Femur (tissue), 1 donor: ENCODE measurements around the gene GREB1L.
A peak's percentile ranks its signal among the peaks of the same experiment; 100 is the strongest.

Source experiments
- DNase-seq: peaks from one replicate; pipeline ENCODE4 v3.0.0-alpha.2; 2017

Gene GREB1L

DNA sequence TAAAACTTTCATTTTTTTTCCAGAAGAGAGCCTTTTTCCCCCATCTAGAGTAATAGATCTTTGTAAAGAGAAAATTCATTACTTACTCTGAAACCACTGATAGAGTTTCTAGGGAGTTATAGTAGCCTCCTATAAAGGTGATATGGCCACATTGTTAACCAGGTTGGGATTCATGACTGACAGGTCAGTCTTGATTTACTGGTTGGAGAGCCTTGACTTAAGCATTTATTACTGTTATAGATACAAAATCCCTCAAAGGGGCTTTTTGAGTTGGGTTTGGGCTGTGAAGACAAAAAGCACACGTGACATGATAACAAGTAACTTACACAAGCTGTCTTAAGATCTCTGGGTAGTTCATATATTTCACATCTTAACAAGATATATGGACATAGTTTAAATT, 141.0 kb downstream of the GREB1L start:
- no peak for DNase-seq

DNA sequence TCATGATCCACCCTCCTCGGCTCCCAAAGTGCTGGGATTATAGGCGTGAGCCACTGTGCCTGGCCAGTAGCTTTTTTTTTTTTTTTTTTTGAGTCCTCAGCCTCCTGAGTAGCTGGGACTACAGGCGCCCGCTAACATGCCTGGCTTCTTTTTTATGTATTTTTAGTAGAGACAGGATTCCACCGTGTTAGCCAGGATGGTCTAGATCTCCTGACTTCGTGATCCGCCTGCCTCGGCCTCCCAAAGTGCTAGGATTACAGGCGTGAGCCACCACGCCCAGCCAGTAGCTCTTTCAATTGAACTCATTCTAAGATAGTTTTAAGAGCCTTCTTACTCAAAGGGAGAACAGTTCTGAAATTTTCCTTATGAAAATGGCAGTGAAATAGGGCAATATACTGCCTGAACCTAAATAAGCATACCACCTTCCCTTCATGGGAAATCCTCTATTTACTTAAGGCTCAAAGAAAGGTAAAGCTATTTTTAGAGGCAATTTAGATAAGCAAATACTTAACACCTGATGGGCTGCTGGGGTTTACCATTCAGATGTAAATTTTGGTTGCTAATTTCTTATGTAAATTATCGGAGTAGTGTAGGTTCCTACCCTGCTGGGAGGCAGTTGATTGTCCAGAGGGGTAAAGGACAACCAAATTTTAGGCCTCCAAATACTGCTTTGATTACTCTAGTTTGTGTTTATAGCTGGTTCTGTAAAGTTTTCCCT, 144.7 kb downstream of the GREB1L start:
- no peak for DNase-seq

DNA sequence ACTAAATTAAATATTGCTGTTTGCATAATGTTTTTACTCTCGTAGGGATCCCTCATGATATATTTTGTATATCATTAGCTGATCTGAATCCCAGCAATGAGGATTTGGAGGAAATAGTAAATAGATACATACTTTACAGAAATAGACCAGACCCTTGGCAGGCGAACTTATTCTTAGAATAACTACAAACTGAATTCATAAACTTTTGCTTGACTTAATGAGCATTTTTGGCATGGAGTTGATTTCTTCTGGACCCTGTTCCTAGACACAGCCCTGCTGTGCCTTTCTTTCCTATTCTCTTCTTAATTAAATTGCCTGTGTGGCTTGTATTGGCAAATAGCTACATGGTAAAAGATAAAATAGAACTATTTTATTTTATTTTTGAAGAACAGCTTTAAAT, 145.9 kb downstream of the GREB1L start:
- DNase-seq = no peak

DNA sequence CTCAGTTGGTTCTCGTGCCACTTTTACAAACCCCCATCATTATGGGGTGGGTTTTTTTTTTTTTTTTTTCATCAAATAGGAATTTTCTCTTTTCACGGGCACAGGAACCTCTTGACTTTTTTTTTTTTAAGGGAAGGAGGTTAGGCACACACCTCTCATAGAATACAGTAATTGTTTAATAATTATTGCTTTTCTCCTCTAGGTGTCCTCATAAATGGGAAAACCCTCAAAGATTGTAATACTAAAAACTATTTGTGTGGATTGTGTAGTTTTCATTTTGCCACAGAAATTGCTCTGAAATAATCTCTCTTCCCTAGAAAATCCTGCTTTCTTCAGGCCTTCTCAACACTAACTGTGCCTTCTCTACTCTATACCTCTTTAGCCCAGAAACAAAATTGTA, 147.3 kb downstream of the GREB1L start:
- DNase-seq = no peak

DNA sequence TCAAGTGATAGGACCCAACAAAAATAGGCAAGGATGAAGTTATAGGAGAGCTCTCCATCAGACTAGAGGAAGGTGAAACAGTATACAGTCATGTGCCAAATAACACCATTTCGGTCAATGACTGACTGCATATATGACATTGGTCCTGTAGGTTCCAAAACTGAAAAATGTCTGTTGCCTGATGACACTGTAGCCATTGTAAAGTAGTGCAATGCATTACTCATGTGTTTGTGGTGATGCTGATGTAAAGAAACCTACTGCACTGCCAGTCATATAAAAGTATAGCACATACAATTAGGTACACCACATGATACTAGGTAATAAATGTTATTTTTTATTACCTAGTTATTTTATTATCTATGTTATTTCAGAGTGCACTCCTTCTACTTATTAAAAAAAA, 147.9 kb downstream of the GREB1L start:
- no peak for DNase-seq

DNA sequence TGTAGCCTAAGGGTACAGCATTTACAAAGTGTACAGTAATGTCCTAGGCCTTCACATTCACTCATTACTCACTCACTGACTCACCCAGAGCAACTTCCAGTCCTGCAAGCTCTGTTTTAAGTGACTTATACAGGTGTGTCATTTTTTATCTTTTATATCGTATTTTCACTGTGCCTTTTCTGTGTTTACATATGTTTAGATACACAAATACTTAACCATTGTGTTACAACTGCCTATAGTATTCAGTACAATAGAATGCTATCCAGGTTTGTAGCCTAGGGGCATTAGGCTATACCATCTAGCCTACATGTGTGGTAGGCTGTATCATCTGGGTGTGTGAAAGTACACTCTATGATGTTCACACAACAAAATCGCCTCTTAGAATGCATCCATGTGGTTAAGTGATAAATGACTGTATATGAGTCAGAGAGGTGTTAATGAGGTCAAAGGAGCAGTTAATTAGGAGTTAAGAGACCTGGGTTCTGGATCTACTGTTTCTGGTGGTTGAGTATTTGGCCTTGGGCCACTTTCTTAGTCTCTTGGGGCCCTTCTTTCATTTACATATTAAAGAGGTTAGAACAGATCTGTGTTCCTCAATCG, 149.1 kb downstream of the GREB1L start:
- no peak for DNase-seq

DNA sequence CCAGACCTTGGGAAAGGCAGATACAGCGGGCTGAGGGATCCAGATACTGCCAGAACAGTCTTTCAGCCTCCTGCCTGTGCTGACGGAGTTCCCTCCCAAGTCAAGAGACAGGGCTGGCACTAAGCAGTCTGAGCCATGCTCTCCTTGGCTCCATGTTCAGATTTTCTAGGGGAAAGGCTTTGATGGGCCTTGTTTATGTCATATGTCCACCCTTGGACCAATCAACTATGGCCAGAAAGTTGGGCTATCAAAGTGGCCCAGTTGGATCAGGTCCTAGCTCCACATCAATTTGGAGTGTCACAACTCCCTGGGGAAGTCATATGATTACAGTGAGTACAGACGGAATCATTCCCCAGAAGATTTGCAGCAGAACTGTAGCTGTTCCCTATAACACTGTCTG, 152.0 kb downstream of the GREB1L start:
- no peak for DNase-seq

DNA sequence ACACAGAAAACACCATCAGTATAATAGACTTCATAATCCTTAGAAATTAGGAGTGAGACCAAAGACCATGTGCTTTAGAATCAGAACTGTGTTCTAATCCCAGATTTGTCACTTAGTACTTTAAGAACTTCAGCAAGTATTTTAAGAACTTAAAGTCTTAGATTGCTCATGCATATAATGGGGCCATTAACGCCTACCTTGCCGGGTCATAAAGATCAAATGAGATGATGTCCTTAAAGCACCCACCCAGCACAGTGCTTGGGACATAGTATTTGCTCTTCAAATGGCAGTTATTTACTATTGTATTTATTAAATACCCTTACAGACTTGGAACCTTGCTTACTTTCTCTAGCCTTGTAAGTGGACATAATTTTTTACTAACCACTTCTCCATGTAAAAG, 156.1 kb downstream of the GREB1L start:
- no peak for DNase-seq

DNA sequence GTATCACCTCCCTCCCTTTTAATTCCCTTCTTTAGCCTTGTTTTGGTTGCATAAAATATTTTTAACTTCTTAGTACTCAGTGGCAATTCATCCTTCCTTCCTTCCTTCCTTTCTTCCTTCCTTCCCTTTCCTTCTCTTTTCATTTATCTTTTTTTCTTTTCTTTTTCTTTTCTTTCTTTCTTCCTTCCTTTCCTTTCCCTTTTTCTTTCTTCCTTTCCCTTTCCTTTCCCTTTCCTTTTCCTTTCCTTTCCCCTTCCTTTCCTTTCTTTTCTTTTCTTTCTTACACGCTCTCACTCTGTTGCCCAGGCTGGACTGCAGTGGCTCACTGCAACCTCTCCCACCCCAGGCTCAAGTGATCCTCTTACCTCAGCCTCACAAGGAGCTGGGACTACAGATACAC, 160.2 kb downstream of the GREB1L start:
- no peak for DNase-seq

DNA sequence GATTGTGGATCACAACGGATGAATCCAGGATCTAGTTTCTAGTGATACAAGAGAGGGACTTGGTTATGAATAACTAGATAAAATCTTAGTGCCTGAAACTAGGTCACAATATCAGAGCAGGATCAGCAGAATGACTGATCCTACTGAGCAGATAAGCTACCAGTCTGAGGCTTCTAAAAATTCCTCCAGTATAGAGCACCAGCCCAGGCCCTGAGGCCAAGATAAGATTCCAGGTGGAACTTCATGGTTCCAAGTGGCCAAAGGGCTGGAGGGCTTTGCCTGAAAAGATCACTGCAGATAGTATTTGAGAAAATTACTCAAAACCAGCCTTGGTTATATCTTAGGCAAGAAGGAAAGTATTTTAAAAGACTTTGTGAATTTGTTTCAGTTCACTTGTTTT, 162.4 kb downstream of the GREB1L start:
- DNase-seq = no peak

DNA sequence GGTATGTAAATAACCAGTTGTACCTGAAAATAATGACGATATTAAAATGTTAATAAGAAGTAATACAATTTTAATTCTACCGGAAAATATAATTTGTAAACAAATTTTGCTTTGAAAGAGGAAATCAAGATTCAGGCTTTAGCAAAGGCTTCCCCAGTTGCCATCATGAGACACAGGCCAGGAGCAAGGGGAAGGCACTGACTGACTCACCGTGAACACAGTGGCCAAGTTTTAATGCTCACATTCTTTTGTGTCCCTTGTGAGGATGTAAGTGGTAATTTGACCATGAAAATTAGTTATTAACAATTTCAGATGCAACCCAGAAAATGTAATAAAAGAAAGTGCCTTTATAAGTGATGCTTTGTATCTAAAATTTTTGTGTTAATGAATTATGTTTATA, 164.1 kb downstream of the GREB1L start:
- DNase-seq = no peak

DNA sequence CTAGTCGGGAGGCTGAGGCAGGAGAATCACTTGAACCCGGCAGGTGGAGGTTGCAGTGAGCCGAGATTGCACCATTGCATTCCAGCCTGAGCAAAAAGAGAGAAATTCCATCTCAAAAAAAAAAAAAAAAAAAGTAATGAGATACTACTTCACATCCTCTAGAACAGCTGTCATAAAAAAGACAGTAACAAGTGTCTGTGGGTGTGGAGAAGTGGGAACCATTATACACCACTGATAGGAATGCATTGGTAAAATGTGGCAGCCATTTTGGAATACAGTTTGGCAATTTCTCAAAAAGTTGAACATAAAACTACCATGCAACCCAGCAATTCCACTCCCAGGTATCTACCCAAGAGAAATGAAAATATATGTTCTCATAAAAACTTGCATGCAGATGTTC, 166.6 kb downstream of the GREB1L start:
- DNase-seq = no peak

DNA sequence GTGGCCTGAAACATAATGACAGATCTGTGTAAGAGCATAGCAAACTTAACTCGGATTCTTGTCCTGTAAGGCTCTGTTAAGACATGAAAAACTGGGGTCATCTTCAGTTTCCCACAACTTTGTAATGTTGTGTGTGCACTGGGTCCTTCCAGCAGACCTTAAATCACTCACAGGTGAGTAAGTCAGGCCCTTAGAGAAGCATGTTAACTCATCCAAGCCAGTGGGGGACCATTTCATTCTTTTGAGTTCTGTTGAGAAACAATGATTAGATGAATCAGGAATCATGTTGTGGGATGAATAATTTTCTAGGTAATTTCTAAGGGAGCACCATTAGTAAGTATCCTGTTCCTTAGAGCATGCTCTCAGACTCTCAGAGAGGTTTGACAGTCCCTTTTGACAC, 191.4 kb downstream of the GREB1L start:
- DNase-seq = no peak

DNA sequence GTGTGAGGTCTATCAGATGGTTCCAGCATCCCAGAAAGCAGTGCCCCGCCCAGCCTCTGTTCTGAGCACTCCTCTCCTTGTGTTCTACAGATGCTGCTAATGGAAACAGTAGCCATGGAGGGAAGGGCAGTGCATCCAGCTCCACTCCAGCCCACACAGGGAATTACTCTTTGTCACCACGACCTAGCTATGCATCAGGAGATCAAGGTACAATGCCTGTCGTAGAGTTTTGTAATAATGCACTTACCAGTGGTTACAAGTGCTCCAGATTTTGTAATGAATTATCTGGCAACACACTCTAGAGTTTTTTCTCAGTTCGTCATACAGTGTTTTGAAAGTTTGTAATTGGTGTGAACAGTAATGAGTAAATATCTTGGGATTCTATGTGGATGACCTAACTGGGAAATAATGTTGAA, 197.4 kb downstream of the GREB1L start:
- no peak for DNase-seq

DNA sequence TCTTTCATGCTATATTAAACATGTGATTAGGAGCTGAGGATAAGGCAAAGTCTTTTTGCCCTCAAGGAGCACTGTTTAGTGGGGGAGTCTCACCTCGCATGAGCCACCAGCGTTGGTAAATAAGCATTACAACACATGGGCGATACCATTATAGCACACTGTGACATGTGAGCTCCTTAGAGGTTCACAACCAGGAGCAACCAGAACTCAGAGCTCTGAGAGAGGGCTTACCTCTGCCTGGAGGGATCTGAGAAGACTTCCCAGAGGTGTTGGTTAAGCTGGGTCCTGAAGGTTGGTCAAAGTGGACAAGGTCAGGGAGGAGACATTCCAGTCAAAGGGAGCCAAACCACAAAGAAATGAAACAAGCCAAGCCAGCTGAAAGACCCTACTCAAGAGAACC, 199.6 kb downstream of the GREB1L start:
- no peak for DNase-seq

DNA sequence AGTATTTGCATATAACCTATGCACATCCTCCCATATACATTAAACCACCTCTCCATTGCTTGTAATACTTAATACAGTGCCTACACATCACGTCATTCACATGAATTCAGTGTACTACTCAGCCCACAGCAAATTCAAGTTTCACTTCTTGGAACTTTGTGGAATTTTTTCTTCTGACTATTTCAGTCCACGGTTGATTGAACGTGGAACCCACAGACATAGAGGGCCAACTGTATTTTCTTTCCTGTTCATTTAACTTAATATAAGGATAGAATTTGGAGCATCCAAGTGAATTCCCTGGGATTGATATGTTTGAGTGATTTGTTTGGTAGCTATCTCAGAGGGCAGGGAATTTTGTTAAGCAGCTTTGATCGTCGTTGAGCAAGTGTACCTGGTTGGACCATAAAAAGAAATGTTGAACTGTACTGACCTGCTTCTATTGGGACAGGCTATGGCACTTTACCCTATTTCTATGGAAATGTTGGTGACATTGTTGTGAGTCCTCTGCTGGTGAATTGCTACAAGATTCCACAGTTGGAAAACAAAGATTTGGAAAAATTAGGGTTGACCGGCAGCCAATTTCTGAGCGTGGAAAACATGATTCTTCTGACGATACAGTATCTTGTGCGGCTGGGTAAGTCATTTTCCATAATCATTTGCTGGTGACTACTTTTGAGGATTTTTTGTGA, 201.9 kb downstream of the GREB1L start:
- no peak for DNase-seq

DNA sequence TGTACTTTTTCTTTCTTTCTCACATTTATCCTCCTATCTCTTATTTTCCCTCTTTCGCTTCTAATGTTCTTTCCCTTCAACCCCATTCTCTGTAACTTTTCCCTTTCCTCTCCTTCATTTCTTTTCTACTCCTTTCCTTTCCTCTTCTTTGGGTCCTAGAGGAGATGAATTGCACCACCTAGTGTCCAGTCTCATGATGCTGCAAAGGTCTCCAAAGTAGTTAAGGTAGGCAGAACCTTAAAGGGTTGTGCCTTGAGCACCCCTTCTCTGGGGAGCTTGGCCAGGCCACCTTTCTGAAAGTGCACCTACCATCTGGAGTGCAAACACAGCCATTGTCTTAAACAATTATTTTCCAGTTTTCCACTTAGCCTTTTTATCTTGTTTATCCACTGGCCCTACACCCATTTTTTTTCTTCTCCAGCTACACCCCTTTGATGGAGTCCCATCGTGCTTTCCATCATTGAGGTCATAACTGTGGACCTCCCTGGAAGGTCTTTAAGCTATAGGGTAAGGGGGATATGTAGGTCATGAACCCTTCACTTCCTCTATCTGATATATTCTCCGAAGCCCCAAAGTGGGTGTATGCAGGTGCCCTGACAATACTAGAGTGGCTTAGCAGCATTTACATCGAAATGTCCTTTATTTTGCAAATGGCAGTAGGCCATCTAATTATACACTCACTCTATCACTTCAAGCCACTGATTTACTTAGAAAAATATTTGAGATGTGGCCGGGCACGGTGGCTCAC, 202.6 kb downstream of the GREB1L start:
- DNase-seq = peak; percentile 18

DNA sequence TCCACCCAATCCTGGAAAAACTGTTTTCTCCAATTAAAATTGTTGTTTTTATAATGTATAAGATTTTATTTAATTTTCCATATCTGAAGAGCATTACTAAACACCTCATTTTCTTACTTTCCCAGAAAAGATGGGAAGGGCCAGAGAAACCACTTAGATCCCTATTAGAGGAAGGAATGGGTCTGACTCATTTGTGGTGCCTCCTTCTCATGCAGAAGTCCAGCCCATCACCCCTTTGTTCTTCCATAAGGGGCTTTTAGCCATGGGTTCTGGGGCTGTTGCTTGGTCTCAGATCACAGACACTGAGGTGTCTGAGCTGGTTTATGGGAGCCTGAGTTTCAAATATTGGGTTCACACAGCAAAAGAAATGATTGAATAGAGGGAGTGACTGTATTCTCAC, 206.3 kb downstream of the GREB1L start:
- no peak for DNase-seq

DNA sequence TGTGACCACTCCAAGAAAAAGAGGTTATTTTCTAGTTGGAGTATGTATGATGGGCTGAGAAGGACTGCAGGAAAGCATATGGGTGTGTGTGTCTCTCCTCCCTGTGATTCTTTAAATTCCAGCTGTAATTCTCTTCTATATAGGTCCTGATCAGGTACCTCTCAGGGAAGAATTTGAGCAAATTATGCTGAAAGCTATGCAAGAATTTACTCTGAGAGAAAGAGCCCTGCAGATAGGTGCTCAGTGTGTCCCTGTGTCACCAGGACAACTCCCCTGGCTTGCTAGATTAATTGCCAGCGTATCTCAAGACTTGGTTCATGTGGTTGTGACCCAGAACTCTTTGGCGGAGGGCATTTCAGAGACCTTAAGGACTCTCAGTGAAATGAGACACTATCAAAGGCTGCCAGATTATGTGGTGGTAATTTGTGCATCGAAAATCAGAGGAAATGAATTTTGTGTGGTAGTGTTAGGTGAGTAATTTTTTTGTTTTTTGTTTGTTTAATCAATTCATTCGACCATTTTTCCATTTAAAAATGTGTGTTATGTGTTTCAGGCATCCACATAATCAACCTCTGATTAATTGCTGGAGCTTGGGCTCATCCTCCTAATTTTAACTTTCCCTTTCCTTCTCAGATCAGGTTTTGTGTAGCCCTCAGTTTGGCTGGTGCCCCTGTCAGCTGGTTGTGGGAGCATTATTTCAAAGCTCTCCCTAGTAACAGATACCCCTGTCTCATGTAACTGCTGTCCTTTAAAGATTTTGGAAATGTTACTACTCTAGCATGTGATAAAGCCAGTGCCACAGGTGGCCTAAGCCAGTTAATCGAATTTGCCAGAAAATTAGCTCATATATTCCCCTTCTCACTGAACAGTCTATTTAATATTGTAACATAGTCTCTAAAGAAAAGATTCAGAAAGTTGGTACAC, 207.6 kb downstream of the GREB1L start:
- no peak for DNase-seq

DNA sequence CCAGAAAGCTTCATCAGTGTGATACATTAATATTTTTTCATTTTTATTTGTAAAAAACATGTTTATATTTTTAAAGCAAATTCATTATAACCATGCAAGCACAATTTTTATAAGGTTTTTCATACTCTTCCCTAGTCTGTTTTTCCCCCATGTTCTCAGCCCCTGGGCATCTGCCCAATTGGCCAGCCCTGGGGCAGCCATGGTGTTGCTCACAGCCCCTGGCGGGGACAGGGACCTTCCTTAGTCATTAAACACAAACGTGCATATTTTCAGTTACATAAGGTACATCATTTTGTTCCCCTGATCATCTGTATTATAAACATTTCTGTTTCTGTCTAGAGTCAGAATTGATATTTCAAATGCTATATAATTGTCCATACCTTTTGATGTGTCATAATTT, 208.5 kb downstream of the GREB1L start:
- no peak for DNase-seq

DNA sequence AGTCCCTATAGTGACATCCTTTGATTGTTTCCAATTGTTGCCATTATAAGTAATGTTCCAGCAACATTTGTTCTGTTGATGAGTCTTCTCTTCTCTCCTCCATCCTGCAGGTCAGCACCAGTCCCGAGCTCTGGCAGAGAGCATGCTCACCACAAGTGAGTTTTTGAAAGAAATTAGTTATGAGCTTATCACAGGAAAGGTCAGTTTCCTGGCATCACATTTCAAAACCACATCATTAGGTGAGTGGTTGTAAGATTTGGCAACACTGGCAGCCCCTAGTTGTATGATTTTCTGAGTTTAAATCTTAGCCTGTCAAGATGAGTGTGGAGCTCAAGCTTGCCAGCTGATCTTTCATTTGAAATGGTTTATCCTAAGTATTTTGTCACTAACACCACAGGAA, 208.9 kb downstream of the GREB1L start:
- DNase-seq = no peak

DNA sequence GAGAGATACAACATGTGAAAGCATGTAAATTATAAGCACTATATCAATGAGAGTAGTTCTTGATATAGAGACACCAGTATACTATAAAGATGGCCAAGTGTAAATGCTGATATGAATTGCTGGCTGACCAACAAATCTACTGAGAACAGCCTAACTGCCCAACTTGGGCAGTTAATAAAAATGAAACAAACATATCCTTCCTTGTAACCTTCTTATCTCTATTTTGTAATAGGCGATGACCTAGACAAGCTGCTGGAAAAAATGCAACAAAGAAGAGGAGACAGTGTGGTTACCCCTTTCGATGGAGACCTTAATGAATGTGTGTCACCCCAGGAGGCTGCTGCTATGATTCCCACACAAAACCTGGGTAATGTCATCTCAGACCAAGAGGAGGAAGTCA, 209.8 kb downstream of the GREB1L start:
- DNase-seq = no peak
